Mesenteric fat pad (tissue), 1 donor: ENCODE results near the gene PDCD4. TPM values are rescaled to one million over a fixed set of nuclear protein-coding genes. Genes with fewer than 3 reads are reported as not detected.
"Not testable (repeated sequence)": the region's sequence is repeated elsewhere in the genome, so short reads cannot be mapped to it uniquely, and the experiment has no call there.

Experiments
- DNase-seq: peaks from one replicate; pipeline ENCODE4 v3.0.0-alpha.2; 2020; ENCODE audit warnings: low spot score
- total RNA-seq: library from RNA; stranded (reverse); fragmentation: NEBNext Ultra II Directional; extraction: Animal tissue kit (Norgen Biotek cat#: 25700); gene quantifications from one replicate; pipeline ENCODE4 v1.2.1, GENCODE V29; 2021
- donor health status: DM: yes; HTN: yes; CAD: no.

Gene PDCD4
- total RNA-seq, 1 donor from 2014 or later: 146 TPM

DNA sequence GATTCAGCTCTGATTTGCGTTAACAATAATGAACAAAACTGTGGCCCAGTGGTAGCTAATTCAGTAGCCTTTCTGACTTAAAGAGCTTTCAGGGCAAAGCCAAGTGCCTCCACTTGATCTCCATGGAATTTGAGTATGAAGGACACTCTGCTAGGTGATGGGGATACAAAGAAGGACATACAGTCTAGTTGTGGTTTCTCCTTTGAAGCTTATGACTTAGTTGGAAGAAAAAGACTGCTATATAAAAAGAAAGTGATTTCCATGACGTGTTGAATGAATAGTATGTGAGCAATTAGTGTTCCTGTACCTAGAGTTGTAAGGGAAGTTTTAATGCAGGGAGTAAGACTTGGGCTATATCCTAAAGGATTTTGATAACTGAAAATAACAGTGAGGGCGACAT, 8.3 kb downstream of the PDCD4 start:
- DNase-seq: no peak

DNA sequence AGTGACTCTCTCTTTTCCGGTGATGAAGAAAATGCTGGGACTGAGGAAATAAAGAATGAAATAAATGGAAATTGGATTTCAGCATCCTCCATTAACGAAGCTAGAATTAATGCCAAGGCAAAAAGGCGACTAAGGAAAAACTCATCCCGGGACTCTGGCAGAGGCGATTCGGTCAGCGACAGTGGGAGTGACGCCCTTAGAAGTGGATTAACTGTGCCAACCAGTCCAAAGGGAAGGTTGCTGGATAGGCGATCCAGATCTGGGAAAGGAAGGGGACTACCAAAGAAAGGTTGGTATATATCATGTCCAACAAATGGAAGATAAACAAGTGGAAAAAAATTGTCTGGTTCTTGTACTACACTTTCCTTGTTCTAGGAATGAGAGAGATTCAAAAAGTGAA, 9.5 kb downstream of the PDCD4 start:
- DNase-seq: no peak

DNA sequence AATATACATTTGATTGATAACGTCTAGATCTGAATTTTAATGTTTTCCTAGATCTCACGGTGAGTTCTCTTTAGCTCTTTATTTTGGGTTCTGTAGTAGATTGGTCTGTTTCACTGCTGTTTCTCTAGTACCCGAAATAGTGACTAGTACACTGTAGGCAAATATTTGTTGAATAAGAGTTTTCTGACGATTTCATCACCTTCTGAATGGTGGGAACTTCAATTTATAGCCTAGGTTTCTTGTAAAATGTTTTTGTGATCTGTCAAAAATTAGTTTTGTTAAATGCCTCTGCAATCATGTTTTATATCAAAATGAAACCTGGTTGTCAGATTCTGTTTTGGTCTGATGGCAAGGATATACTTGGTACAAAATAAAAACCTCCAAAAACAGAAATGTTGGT, 10.2 kb downstream of the PDCD4 start:
- DNase-seq: no peak

DNA sequence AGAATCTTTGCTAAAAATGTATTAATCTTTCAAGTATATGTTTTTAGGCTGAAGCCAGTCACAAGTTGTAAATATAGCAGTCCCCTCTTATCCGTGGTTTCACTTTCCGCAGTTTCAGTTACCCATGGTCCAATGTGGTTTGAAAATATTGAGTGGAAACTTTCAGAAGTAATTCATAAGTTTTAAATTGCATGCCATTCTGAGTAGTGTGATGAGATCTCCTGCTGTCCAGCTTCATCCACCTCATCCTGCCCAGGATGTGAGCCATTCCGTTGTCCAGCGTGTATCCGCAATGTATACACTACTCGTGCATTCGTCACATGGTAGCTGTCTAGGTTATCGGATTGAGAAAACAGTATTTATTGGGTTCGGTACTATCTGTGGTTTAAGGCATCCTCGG, 12.2 kb downstream of the PDCD4 start:
- no peak for DNase-seq

DNA sequence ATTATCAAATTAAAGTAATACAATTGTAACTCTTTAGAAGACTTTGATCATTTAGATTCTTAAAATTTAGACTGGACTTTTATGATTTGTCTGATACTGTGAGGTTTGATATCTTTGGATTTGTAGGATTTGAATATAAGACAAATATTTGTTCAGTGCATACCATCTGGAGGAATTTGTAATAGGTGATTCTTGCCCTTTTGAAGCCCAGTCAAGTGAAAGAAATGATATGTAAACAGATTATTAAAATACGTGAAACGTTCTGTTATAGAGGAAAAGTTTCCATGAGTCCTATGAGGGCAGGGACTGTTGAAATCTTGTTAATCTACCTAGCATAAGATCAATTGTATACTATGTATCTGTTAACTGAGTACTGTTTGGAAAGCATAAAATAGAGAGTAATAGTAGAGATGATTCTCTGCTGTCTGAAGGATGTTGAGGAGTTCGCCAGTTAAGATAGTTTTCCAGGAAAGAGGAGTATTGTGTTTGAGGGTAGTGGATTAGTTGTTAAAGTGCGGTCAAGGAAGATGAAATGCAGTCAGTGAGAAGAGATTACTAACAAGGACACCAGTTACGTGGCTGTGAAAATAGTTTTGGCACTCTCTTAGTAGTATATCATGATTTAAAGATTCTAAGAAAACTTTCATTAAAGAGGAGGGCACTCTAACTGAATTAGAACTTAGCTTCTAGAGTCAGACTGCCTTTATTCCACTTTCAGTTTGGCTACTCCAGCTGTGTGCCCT, 14.4 kb downstream of the PDCD4 start:
- no peak for DNase-seq

DNA sequence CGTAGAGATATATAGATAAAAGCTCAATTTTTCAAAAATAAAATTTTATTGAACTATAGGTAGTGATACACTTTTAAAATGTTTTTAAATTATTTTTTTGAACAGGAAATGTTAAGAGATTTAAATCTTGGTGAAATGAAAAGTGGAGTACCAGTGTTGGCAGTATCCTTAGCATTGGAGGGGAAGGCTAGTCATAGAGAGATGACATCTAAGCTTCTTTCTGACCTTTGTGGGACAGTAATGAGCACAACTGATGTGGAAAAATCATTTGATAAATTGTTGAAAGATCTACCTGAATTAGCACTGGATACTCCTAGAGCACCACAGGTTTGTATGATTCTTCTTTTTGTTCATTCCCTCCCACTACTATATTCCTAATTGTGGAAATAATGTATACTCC, 15.8 kb downstream of the PDCD4 start:
- DNase-seq: no peak

DNA sequence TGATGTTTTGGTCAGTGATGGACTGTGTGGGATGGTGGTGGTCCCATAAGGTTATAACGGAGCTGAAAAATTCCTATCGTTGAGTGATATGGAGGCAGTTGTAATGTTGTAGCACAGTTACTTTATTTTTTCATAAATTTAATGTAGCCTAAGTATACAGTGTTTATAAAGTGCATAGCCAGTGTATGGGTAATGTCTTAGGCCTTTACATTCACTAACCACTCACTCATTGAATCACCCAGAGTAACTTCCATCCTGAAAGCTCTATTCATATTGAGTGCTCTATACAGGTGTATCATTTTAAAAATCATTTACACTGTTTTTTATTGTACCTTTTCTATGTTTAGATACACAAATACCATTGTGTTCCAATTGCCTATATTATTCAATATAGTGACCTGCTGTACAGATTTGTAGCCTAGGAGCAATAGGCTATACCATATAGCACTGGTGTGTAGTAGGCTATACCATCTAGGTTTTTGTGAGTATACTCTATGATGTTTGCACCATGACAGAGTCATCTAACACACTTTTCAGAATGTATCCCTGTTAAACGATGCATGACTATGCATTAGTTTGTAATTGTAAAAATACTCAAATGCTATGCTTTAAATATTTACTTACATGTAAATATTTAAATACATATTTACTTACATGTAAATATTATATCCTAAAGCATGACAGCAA, 21.0 kb downstream of the PDCD4 start:
- DNase-seq: no peak

DNA sequence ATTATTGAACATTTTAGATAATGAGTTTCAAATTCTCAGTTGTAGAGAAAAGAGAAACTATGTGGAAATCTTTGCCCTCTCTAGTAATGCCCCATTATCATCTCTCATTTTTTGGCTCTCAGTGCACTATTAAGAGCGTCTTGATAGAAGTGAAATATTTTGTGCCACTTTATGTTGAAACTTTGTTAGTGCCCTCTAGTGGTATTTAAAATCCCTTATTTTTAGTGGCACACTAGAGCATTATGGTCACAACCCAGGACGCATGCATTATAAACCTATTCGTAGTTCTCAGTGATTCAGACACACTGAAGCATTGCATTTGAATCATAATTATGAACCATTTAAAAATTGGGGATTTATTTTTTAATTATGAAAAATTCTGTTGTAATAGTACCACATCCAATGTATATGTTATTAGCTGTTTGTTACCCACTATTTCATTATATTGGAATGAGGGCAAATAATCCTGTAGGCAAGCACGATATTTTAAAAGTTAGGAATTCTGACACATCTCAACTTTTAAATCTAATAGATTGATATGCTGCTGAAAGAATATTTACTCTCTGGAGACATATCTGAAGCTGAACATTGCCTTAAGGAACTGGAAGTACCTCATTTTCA, 21.9 kb downstream of the PDCD4 start:
- no peak for DNase-seq

DNA sequence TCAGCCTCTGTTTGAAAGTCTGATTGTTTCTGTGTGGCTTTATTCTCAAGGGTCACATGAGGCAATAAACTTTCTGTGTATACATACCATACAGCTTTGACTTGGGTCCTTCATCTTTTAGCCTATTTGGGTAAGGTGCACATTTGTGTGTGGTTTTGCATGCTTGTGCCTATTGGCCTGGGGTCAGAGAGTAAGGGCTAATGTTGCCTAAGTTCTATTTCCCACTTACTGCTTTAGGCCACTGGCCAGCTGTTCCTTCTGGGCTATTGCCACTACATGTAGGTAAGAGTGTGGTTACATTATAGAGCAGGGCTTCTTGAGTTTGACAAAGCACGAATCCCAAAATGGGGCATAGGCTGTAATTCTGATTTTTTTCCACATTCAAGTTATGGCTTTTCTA, 25.5 kb downstream of the PDCD4 start:
- no peak for DNase-seq

DNA sequence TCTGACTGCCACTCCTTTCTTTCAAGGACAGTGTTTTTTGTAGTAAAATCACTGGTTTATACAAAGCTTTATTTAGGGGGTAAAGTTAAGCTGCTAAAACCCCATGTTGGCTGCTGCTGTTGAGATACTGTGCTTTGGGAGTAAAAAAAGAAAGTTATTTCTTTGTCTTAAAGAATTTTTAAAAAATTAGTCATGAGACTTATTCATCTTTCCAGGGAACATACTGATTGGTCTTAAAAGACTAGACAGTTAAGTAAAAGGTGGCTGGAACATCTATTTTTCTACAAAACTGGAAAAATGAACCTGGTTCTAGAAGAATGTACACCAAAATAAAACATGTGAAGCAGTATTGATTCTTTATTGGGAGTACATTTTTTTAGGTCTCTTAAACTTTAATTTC, 26.7 kb downstream of the PDCD4 start:
- no peak for DNase-seq

DNA sequence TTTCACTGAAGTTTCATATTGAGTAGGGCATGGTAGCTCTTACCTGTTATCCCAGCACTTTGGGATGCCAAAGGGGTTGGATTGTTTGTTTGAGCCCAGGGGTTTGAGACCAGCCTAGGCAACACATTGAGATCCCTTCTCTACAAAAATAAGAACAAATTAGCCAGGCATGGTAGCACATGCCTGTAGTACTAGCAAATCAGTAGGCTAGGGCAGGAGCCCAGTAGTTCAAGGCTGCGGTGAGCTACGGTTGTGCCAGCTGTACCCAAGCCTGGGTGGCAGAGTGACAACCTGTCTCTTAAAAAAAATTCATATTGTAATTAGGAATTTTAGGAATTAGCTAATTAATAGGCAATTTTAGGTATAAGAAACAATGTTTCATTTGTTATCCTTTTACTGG, 29.3 kb downstream of the PDCD4 start:
- no peak for DNase-seq

DNA sequence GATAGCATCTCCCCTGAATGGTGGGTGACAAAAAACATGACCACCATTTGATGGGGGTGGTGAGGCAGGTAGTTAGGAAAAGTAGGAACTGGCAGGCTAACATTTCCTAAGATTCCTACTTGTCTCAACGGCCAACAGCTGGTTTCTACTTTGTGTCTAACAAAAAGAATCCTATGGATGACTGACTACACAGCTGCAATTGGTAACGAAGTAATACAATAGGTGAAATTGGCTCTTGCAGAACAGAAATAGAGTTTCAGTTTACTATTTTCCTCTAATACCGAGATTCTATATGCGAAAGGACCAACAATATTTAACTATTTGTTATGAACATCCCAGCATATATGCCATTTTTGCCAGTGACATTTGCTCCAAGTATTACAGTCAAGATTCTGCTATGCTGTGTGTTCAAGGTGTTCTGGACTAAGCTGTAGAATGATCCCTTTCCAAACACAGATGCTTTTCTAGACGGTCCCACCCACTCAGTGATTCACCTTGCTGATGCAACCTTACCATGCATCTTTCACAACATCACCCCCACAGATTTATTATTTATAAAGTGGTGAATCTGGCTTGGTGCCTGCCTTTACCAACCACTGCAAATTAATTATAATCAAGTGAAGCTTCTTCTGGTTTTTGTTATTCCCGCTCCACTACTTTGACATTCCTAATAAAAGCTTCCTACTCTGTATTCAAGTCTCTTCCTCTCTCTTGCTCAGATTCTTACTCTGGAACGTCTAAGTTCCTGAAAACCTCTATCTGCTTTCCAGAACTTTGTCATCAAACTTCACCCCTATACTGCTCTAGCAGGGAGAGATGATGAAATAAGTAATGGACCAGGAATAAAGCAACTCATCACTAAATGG, 30.5 kb downstream of the PDCD4 start:
- no peak for DNase-seq

DNA sequence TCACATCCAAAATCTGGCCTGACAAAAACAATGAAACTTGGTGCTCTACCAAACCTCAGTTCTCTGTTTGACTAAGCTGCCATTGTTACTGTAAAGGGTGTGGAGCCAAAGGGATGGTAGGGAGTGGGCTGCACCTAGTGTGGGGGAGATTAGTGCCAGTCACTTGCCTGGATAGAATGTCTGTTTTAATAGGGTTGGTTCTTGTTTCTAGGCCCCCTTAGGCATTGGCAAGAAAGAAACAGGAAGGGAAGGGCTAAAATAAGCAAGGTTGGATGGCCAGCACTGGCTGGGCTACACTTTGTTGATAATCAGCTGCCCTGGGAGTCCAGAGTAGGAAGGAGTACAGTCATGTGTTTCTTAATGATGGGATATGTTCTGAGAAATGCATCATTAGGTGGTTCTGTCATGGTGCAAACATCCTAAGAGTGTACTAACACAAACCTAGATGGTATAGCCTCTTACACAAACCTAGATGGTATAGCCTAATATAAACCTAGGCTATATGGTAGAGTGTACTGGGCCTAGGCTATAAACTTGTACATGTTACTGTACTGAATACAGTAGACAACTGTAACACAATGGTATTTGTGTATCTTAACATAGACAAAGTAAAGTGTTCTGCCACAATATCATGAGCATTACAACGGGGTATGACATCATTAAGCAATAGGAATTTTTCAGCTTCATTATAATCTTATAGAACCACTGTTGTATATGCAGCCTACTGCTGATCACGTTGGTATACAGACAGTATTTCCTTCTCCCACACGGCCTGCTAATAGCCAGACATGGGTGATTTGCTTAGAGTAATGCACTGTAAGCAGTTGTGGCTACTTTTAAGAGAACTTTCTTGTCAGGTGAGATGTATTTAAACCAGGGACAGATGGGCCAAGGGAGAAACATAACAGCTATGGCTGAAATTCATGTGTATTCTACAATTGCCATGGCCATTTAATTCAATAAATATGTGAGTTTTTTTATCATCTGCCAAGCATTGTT, 31.9 kb downstream of the PDCD4 start:
- DNase-seq: no peak

DNA sequence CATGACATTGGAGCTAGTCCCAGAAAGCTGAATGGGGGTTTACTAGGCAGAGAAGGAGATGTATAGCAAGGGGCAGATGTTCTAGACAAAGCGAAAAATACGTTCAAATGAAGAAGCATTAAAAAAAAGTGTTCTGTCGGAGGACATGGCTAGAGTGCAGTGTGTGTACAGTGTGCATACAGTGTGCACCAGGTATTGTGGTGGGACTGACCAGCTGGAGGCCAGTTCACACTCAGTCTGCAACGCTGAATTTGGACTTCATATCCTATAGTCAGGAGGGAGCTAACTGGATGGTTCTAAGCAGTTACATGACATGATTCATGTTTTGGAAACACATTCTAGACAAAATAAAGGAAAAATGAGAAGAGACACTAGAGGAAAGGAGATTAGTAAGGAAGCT, 38.4 kb downstream of the PDCD4 start:
- no peak for DNase-seq

DNA sequence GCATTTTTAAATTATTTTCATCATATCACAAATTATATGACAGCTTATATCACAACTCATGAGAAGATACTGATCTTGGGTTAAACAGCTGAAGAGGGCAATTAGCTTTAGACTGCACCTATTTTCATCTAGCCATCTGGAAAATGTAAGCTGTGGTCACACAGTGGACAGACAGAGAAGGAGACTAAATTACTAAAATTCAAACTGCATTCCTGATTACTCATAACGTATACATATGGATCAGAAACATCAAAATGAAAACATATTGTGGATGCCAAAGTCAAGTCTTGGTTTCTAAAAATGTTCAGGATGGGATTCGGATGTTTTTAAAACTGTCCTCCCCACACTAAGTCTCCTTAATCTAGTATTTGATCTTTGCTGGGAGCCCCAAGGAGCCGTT, 40.6 kb downstream of the PDCD4 start:
- DNase-seq: no peak

DNA sequence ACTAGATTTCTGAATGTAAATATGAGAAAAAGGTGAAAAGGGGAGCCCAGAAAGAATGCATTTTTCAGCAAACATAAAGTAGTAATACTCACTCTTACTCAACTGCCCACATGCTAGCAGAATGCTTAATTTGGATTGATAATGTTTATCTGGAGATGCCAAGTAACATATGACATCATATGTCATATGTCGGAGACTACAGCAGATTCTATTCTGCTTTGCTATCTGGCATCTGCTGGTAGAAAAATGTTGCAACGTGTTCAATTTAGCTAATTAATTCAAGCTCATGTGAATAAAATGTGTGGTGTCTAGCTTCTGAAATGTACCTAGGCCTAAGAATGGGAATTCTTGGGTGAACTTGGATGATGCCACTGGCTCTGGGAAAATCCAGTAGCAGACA, 42.7 kb downstream of the PDCD4 start:
- DNase-seq: no peak

DNA sequence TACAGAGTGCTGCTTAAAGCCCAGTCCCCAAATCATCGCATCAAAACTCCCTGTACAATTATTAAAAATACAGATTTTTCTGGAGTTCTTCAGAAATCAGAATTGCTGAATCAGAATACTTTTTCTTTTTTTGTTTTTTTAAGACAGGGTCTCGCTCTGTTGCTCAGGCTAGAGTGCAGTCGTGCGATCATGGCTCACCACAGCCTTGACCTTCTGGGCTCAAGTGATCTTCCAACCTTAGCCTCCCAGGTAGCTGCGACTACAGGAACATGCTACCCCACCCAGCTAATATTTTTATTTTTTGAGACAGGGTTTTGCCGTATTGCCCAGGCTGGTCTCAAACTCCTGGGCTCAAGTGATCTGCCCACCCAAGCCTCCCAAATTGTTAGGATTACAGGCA, 43.3 kb downstream of the PDCD4 start:
- DNase-seq: no peak

DNA sequence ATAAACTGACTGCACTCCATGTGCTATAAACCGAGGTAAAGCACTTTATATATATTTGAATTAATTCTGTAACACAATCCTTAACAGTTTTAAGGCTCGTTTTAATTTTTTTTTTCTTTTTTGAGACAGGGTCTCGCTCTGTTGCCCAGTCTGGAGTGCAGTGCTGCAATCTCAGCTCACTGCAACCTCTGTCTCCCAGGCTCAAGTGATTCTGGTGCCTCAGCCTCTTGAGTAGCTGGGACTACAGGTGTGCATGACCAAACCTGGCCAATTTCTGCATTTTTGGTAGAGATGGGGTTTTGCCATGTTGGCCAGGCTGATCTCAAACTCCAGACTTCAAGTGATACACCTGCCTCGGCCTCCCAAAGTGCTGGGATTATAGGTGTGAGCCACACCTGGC, 43.9 kb downstream of the PDCD4 start:
- DNase-seq: not testable (repeated sequence)

DNA sequence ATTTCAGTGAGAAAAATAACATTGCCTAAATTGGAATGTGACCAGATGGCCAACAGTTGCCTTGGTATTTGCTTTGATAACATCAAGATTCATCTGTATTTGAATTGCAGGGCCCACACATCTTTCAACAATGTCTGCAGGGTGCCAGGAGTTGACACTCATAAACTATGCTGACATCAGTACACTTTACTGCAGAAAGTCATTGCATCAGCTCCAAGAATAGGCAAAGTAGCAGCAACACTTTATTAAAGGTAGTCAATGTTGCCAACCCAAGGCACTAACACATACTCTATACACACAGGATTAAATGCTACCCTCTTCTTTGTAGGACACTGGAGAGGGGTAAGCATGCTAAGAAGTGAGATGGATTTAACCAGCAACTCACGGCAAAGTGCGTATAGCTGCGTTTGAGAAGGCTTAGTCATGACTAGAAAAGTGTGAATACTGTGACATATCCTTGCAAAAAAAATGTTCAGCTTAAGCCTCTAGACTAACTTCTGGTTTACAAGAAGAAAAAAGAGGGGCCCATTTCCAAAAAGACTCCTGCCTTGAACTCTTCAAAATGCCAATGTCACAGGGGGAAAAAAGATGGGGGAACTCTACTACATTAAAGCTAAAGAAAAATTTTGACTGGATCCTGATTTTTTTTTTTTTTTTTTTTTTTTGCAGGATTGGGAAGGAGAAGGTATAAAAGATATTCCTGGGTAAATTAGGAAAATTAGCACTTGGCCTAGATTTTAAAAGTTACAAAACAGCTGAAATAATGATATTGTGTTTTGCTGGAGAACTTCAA, 45.0 kb downstream of the PDCD4 start:
- no peak for DNase-seq

DNA sequence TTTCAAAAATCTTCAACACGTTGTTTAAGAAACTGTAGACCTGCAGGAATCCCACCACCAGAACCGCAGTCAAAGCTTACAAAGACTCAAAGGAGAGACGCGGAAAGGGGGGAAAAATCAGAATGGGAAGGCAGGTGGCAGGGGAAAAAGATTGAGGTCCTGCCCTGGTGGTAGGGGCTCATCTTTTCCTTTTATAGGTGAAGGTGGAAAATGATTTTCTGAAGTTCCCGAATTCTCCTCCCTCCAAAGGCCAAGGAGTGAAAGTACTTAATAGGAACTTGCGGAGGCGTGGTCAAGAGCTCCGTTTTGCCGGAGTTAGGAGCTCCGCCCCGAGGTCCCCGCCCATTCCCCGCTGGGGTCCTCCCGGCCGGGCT, 46.5 kb downstream of the PDCD4 start:
- DNase-seq: no peak
